ENCODE data around the gene PIKFYVE.

DNA sequence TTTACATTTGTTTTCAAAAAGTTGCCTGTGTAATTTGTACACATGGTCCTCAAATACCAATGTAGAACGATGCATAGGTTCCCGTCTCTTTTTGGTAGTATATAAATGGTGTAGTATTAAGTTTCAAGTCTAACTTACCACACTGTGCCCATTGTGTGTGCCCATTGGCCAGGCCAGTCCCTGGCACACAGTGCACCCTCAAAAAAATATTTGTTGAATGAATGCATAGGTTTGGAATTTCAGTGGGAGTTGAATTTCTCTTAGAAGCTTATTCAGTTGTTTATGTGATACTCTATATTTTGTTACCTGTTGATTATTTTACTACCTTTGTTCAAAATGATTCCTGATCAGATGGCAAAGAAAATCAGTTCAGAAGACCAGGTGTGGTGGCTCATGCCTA is 41.3 kb upstream of the PIKFYVE start:
- TF ChIP-seq, protein P1, sequence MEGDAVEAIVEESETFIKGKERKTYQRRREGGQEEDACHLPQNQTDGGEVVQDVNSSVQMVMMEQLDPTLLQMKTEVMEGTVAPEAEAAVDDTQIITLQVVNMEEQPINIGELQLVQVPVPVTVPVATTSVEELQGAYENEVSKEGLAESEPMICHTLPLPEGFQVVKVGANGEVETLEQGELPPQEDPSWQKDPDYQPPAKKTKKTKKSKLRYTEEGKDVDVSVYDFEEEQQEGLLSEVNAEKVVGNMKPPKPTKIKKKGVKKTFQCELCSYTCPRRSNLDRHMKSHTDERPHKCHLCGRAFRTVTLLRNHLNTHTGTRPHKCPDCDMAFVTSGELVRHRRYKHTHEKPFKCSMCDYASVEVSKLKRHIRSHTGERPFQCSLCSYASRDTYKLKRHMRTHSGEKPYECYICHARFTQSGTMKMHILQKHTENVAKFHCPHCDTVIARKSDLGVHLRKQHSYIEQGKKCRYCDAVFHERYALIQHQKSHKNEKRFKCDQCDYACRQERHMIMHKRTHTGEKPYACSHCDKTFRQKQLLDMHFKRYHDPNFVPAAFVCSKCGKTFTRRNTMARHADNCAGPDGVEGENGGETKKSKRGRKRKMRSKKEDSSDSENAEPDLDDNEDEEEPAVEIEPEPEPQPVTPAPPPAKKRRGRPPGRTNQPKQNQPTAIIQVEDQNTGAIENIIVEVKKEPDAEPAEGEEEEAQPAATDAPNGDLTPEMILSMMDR (IDR thresholded peaks at IDR 0.05): no peak
- TF ChIP-seq, protein P2, sequence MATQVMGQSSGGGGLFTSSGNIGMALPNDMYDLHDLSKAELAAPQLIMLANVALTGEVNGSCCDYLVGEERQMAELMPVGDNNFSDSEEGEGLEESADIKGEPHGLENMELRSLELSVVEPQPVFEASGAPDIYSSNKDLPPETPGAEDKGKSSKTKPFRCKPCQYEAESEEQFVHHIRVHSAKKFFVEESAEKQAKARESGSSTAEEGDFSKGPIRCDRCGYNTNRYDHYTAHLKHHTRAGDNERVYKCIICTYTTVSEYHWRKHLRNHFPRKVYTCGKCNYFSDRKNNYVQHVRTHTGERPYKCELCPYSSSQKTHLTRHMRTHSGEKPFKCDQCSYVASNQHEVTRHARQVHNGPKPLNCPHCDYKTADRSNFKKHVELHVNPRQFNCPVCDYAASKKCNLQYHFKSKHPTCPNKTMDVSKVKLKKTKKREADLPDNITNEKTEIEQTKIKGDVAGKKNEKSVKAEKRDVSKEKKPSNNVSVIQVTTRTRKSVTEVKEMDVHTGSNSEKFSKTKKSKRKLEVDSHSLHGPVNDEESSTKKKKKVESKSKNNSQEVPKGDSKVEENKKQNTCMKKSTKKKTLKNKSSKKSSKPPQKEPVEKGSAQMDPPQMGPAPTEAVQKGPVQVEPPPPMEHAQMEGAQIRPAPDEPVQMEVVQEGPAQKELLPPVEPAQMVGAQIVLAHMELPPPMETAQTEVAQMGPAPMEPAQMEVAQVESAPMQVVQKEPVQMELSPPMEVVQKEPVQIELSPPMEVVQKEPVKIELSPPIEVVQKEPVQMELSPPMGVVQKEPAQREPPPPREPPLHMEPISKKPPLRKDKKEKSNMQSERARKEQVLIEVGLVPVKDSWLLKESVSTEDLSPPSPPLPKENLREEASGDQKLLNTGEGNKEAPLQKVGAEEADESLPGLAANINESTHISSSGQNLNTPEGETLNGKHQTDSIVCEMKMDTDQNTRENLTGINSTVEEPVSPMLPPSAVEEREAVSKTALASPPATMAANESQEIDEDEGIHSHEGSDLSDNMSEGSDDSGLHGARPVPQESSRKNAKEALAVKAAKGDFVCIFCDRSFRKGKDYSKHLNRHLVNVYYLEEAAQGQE (IDR thresholded peaks at IDR 0.05; ENCODE audit: insufficient read depth in 1 of 2, low read depth in 2 of 2, low read length in 1 of 2): no peak
